ENCODE results near the gene PTCD1.

Gene PTCD1

DNA sequence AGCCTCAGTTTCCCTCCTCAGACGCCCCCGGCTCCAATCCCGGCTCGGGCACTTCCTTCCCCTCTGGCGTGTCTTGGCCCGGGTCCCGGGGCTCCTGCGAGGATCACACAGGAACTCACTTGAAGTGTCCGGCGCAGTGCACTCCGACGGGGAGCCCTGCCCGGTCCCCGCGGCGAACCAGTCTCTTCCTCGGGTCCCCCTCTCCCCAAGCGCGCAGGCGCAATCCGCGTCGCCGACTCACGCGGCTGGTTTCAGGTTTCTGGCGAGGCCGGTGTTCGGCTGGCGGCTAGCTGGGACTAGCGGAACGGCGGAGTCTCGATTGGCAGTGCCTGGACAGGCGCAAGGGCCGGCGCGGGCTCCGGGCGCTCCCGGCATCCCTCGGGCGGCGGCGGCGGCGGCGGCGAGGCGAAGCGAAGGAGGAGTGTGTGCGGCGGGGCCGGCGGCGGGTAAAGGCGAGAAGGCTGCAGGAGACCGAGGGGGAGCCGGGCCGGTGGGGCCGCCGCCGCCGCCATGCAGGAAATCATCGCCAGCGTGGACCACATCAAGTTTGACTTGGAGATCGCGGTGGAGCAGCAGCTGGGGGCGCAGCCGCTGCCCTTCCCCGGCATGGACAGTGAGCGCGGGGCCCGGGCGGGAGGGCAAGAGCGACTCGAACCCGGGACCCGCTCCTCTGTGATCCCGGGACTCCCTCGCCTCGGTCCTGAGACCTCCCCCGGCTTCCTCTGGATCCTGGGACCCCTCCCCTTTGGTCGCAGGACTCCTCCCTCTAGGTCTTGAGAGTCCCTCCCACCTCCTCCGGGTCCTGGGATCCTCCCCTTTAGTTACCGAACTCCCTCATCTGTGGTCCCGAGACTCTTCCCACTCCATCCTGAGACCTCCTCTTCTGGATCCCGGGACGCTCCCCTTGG, at the start of gene PTCD1, which contains the start of gene CPSF4:
Gene PTCD1 (minus strand): TSS at position 226 of the 908 bp plus-strand sequence. CDS start 3,556 bp downstream, outside the sequence.
Gene CPSF4 (plus strand): TSS at position 371 of the 908 bp plus-strand sequence. CDS start 140 bp downstream, at position 511.
- peak; percentile 79 for DNase-seq (ENCODE audit: low read depth)
- H3K4me3 ChIP-seq (ENCODE audit: control insufficient read depth, low read depth, low read length) = peak within 1 kb of the TSS; percentile 99
- no peak for TF ChIP-seq CTCF (IDR thresholded peaks at IDR 0.05; ENCODE audit: control insufficient read depth, insufficient read depth, low read depth, low read length, missing control alignments)

GRCh38 chr7:99485094-99485493, 46.5 kb upstream of the PTCD1 start:
- no peak for TF ChIP-seq CTCF (IDR thresholded peaks at IDR 0.05; ENCODE audit: control insufficient read depth, insufficient read depth, low read depth, low read length, missing control alignments)
- no peak overlapping the region for H3K4me3 ChIP-seq (ENCODE audit: control insufficient read depth, low read depth, low read length)
- no peak for DNase-seq (ENCODE audit: low read depth)

GRCh38 chr7:99478464-99479440, 40.2 kb upstream of the PTCD1 start:
- H3K4me3 ChIP-seq (ENCODE audit: control insufficient read depth, low read depth, low read length) = no peak overlapping the region
- no peak for DNase-seq (ENCODE audit: low read depth)
- TF ChIP-seq CTCF (IDR thresholded peaks at IDR 0.05; ENCODE audit: control insufficient read depth, insufficient read depth, low read depth, low read length, missing control alignments) = no peak

GRCh38 chr7:99476107-99476506, 37.5 kb upstream of the PTCD1 start:
- TF ChIP-seq CTCF (IDR thresholded peaks at IDR 0.05; ENCODE audit: control insufficient read depth, insufficient read depth, low read depth, low read length, missing control alignments) = no peak
- no peak for DNase-seq (ENCODE audit: low read depth)
- no peak overlapping the region for H3K4me3 ChIP-seq (ENCODE audit: control insufficient read depth, low read depth, low read length)

- peak; percentile 17 for DNase-seq (ENCODE audit: low read depth)
- peak overlapping the region; percentile 94 for H3K4me3 ChIP-seq (ENCODE audit: control insufficient read depth, low read depth, low read length)
- TF ChIP-seq CTCF (IDR thresholded peaks at IDR 0.05; ENCODE audit: control insufficient read depth, insufficient read depth, low read depth, low read length, missing control alignments) = no peak
These were observed 34.7 kb upstream of the PTCD1 start for GRCh38 chr7:99473315-99473596.

GRCh38 chr7:99472561-99473314, 34.1 kb upstream of the PTCD1 start, which contains the start of gene ZNF789:
TSS of gene ZNF789 (plus strand) at chr7:99472890. CDS start at chr7:99476457, 3,567 bp downstream.
- TF ChIP-seq CTCF (IDR thresholded peaks at IDR 0.05; ENCODE audit: control insufficient read depth, insufficient read depth, low read depth, low read length, missing control alignments) = no peak
- peak; percentile 72 for DNase-seq (ENCODE audit: low read depth)

More at GRCh38 chr7:99472561-99473314, 34.1 kb upstream of the PTCD1 start, which contains the start of gene ZNF789:
- peak within 1 kb of the TSS; percentile 94 for H3K4me3 ChIP-seq (ENCODE audit: control insufficient read depth, low read depth, low read length)

All from AG09309 (cell line).